T follicular helper cell (primary cell): ENCODE results near the gene RXFP3.
"Not testable (repeated sequence)": the region's sequence is repeated elsewhere in the genome, so short reads cannot be mapped to it uniquely, and the experiment has no call there.

Experiments used
- DNase-seq: peaks from one replicate; pipeline ENCODE4 v3.0.0-alpha.2; 2020; ENCODE audit warnings: low read depth

RXFP3 gene

GRCh38 chr5:33934176-33934575 is 2.0 kb upstream of the RXFP3 start:
- DNase-seq: no peak

GRCh38 chr5:33936004-33936380 is 194 bp upstream of the RXFP3 start:
- no peak for DNase-seq

GRCh38 chr5:33937017-33937706 is 976 bp downstream of the RXFP3 start:
- DNase-seq: no peak

- DNase-seq: no peak
Measured at GRCh38 chr5:33937707-33938506, 1.7 kb downstream of the RXFP3 start.

- no peak for DNase-seq
Measured at GRCh38 chr5:33938507-33938796, 2.3 kb downstream of the RXFP3 start.

- DNase-seq: no peak
Measured at GRCh38 chr5:33938881-33939280, 2.7 kb downstream of the RXFP3 start.

- DNase-seq: no peak
Measured at GRCh38 chr5:33939556-33940262, 3.5 kb downstream of the RXFP3 start.

GRCh38 chr5:33941090-33941489 is 4.9 kb downstream of the RXFP3 start:
- DNase-seq: no peak

- DNase-seq: no peak
Measured at GRCh38 chr5:33944543-33945132, 8.5 kb downstream of the RXFP3 start.

GRCh38 chr5:33952175-33952574 is 16.0 kb downstream of the RXFP3 start:
- not testable (repeated sequence) for DNase-seq

GRCh38 chr5:33957577-33958150 is 21.5 kb downstream of the RXFP3 start:
- no peak for DNase-seq

GRCh38 chr5:33958176-33958575 is 22.0 kb downstream of the RXFP3 start:
- no peak for DNase-seq

GRCh38 chr5:33964132-33964700 is 28.0 kb downstream of the RXFP3 start:
- no peak for DNase-seq

- DNase-seq: no peak
Measured at GRCh38 chr5:33966805-33967204, 30.6 kb downstream of the RXFP3 start.

GRCh38 chr5:33968211-33969005 is 32.2 kb downstream of the RXFP3 start:
- no peak for DNase-seq

- no peak for DNase-seq
Measured at GRCh38 chr5:33969572-33970452, 33.6 kb downstream of the RXFP3 start.

GRCh38 chr5:33973271-33973670 is 37.1 kb downstream of the RXFP3 start:
- no peak for DNase-seq

GRCh38 chr5:33975852-33976251 is 39.7 kb downstream of the RXFP3 start:
- no peak for DNase-seq

GRCh38 chr5:33976307-33976706 is 40.1 kb downstream of the RXFP3 start:
- no peak for DNase-seq

- no peak for DNase-seq
Measured at GRCh38 chr5:33978306-33978705, 42.1 kb downstream of the RXFP3 start.
